ENCODE measurements around the gene GLIS1.

GLIS1 gene

GRCh38 chr1:53693339-53693738 is 45.6 kb downstream of the GLIS1 start:
- no peak for ATAC-seq

GRCh38 chr1:53691326-53691725 is 47.6 kb downstream of the GLIS1 start:
- no peak for ATAC-seq

GRCh38 chr1:53690411-53690810 is 48.6 kb downstream of the GLIS1 start:
- ATAC-seq = no peak

GRCh38 chr1:53689736-53690326 is 49.1 kb downstream of the GLIS1 start:
- peak in 1 of 2 donors; percentile 17 for ATAC-seq

GRCh38 chr1:53689223-53689622 is 49.7 kb downstream of the GLIS1 start:
- ATAC-seq = no peak

GRCh38 chr1:53688381-53689102 is 50.4 kb downstream of the GLIS1 start:
- ATAC-seq = no peak

- ATAC-seq = no peak
Observed at GRCh38 chr1:53687901-53688300, 51.1 kb downstream of the GLIS1 start.

GRCh38 chr1:53687426-53687825 is 51.5 kb downstream of the GLIS1 start:
- ATAC-seq = no peak

GRCh38 chr1:53686965-53687267 is 52.0 kb downstream of the GLIS1 start:
- no peak for ATAC-seq

GRCh38 chr1:53686091-53686964 is 52.6 kb downstream of the GLIS1 start:
- ATAC-seq = no peak

- no peak for ATAC-seq
Observed at GRCh38 chr1:53685272-53686051, 53.5 kb downstream of the GLIS1 start.

GRCh38 chr1:53684741-53685140 is 54.2 kb downstream of the GLIS1 start:
- ATAC-seq = no peak

- no peak for ATAC-seq
Observed at GRCh38 chr1:53683986-53684740, 54.8 kb downstream of the GLIS1 start.

GRCh38 chr1:53682881-53683280 is 56.1 kb downstream of the GLIS1 start:
- ATAC-seq = no peak

GRCh38 chr1:53681977-53682685 is 56.8 kb downstream of the GLIS1 start:
- peak; percentile 16 to 28 for ATAC-seq

- no peak for ATAC-seq
Observed at GRCh38 chr1:53681351-53681976, 57.5 kb downstream of the GLIS1 start.

GRCh38 chr1:53680868-53681267 is 58.1 kb downstream of the GLIS1 start:
- no peak for ATAC-seq

GRCh38 chr1:53678938-53679825 is 59.8 kb downstream of the GLIS1 start:
- ATAC-seq = no peak

GRCh38 chr1:53678507-53678906 is 60.5 kb downstream of the GLIS1 start:
- ATAC-seq = no peak

GRCh38 chr1:53678046-53678445 is 60.9 kb downstream of the GLIS1 start:
- ATAC-seq = no peak
